GM12891 (cell line): ENCODE data around the gene RIC8A.

Source experiments
- DNase-seq: peaks from one replicate; pipeline ENCODE4 v3.0.0; 2011; ENCODE audit warnings: low spot score; ENCODE audit not compliant: insufficient read length
- FAIRE-seq: peaks from 2 replicates; lab custom pipeline; 2011; peaks lifted over from hg19 to GRCh38; lab: Jason Lieb, UNC
- PAX5 ChIP-seq: IDR thresholded peaks from 2 replicates; pipeline ENCODE4 v1.6.1; 2011; ENCODE audit warnings: low read length, moderate library complexity, mild to moderate bottlenecking; ENCODE audit not compliant: insufficient read depth, severe bottlenecking
- POLR2A ChIP-seq: IDR thresholded peaks from 2 replicates; pipeline ENCODE4 v1.6.1; 2011; ENCODE audit warnings: low read depth, low read length, control low read depth
- POLR2AphosphoS5 ChIP-seq: IDR thresholded peaks from 2 replicates; pipeline ENCODE4 v1.6.1; 2011; ENCODE audit warnings: low read depth, low read length, control low read depth
- POU2F2 ChIP-seq: IDR thresholded peaks from 2 replicates; pipeline ENCODE4 v1.6.1; 2011; ENCODE audit warnings: low read depth, mild to moderate bottlenecking, control low read depth, low read length, moderate library complexity
- SPI1 ChIP-seq: IDR thresholded peaks from 2 replicates; pipeline ENCODE4 v1.6.1; 2011; ENCODE audit warnings: low read depth, low read length, control low read depth
- TAF1 ChIP-seq: IDR thresholded peaks from 2 replicates; pipeline ENCODE4 v1.6.1; 2011; ENCODE audit warnings: low read depth, low read length, control low read depth

Gene RIC8A

DNA sequence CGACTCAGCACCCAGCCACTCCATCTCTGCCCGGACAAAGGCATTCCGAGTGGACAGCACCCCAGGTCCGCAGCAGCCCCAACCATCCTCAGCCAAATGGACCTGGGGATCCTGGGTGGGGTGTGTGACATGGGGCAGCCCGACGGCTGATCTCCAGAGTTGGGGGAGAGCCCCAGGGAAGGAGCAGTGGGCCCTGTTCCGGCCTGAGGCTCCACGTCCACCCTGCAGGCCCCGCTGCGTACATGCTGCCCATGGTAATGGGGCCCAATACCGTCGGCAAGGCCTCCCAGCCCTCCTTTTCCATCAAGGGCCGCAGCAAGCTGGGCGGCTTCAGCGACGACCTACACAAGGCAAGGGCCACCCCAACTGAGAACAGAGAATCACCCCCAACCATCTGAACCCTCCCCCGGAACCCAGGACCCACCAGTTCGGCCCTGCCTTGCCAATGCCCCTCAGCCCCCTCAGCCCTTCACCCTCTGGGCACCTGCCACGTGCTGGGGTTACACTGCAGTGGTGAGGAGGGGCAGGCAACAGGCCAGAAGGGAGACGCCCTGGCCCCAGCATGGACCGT is 9.2 kb upstream of the RIC8A start:
- TF ChIP-seq PAX5 (no peak), POLR2A (no peak), POU2F2 (no peak), TAF1 (no peak), POLR2AphosphoS5 (no peak), SPI1 (no peak)
- DNase-seq (no peak), FAIRE-seq (no peak)

DNA sequence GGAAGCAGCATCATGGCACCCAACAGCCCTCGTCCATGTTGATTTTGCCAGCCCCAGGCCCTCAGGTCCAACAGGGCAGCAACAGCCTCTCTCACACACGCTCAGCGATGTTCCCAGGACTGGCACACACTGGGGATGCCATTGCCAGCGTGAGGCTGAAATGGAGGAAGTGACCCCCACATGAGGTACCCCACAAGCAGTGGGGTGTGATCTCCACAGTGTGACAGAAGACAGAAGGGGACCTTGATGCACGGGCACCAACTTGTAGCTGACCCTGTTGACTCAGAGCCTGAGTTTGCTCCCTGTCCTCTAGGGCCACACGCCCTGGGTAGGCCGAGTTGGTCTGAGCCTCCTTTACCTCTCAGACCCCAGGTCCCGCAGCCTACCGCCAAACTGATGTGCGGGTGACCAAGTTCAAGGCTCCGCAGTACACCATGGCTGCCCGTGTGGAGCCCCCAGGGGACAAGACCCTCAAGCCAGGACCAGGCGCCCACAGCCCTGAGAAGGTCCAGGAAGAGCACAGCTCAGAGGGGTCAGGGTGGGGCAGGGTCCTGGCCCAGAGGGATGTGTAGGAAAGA is 8.4 kb upstream of the RIC8A start:
- FAIRE-seq (no peak), DNase-seq (no peak)
- TF ChIP-seq POLR2A (no peak), POU2F2 (no peak), SPI1 (no peak), TAF1 (no peak), POLR2AphosphoS5 (no peak), PAX5 (no peak)

- DNase-seq: no peak
- FAIRE-seq: no peak
- no peak for TF ChIP-seq TAF1
- TF ChIP-seq POU2F2: no peak
- TF ChIP-seq POLR2AphosphoS5: 0 out of 2 replicates have a peak, but pooled peaks have one; percentile 4
Observed at GRCh38 chr11:199782-200181, 7.7 kb upstream of the RIC8A start.

DNA sequence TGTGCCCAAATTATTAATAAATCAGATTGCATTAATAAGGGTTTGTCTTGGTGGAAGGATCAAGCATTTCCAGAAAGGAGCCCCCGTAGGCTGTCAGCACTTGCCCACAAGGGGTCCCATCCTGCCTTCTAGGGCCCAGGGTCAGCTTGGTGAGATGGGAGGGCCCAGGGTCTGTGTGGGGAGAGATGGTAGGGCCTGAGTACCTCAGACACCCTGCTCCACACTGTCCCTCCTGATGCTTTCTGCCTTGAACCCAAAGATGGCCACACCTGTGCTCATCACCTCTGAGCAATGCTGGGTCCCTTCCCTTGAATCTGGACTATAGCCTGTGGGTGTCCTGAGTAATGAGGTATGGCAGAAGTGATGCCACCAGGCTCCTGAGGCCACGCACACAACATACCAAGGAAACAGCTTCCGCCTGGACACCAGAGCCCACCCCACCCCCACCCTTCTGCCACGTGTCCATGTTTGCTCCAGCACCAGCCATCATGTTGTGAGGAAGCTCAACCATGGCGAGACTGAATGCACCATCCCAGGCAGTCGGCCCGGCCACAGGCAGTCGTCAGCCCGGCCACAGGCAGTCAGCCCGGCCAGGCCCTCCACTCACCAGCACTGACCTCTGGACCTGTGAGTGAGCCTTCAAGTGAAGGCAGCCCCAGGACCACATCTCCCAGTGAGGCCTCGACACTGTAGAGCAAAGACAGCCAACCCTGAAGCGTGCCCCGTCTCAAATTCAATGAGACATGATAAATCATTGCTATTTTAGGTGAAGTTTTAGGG is 7.1 kb upstream of the RIC8A start:
- FAIRE-seq (no peak), DNase-seq (no peak)
- 0 out of 2 replicates have a peak, but pooled peaks have one; percentile 20 for TF ChIP-seq POLR2AphosphoS5
- no peak for TF ChIP-seq TAF1

GRCh38 chr11:201966-202365 is 5.5 kb upstream of the RIC8A start:
- TF ChIP-seq SPI1 (no peak), PAX5 (no peak), POLR2A (no peak), TAF1 (no peak), POLR2AphosphoS5 (no peak), POU2F2 (no peak)
- FAIRE-seq (no peak), DNase-seq (no peak)

GRCh38 chr11:202490-202889 is 5.0 kb upstream of the RIC8A start:
- no peak for DNase-seq
- no peak for FAIRE-seq
- TF ChIP-seq POLR2AphosphoS5 (no peak; the same call in 1 of the 2 replicates), PAX5 (no peak), POU2F2 (no peak), POLR2A (peak; percentile 17; the same call in 1 of the 2 replicates), TAF1 (no peak)

DNA sequence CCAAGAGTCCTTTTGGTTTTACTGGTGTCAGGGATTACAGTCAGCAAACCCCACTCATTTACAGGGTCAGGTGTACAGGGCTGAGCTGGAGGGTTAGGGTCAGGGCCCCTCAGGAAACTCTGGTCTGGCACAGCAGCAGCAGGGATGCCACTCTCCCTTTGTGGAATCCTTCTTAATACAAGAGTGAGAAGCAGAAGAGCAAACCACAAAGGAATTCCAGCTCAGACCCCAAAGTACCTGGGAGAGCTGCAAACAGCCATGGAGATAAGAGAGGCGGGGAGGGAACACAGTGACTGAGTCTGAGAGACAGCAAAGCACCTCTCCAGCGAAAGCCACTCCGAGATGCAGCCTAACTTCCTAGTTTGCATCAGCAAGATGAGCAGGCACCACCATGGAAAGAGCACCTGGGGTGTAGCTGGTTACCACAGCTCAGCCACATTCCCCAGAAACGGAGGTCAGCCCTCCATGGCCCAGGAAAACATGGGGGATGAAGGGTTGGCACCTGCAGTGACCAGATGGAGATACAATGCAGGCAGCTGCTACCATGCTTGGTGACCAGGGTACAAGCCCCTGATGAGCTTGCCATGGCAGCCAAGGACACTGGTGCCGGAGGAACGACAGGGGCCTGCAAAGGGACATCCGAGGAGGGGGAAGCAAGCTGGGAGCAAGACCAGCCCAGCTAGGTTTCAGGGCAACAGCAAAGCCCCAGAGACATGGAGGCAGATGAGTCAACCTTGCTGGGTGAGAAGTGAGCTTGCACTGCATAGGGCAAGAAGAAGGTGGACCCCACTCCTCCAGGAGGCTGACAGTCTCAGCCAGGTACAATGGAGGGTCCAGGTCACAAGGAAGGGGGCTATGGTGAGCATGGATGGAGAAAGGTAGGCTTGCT is 4.2 kb upstream of the RIC8A start:
- FAIRE-seq (no peak), DNase-seq (no peak)
- TF ChIP-seq PAX5: no peak
- TF ChIP-seq POLR2AphosphoS5: peak; percentile 17; the same call in 1 of the 2 replicates
- no peak for TF ChIP-seq SPI1
- TF ChIP-seq TAF1: no peak
- TF ChIP-seq POU2F2: no peak

- no peak for DNase-seq
- FAIRE-seq: no peak
- TF ChIP-seq POLR2A: no peak
- TF ChIP-seq SPI1: no peak
- TF ChIP-seq TAF1: no peak
- TF ChIP-seq PAX5: no peak
- TF ChIP-seq POU2F2: no peak
- TF ChIP-seq POLR2AphosphoS5: no peak
Observed at GRCh38 chr11:203945-204586, 3.4 kb upstream of the RIC8A start.

DNA sequence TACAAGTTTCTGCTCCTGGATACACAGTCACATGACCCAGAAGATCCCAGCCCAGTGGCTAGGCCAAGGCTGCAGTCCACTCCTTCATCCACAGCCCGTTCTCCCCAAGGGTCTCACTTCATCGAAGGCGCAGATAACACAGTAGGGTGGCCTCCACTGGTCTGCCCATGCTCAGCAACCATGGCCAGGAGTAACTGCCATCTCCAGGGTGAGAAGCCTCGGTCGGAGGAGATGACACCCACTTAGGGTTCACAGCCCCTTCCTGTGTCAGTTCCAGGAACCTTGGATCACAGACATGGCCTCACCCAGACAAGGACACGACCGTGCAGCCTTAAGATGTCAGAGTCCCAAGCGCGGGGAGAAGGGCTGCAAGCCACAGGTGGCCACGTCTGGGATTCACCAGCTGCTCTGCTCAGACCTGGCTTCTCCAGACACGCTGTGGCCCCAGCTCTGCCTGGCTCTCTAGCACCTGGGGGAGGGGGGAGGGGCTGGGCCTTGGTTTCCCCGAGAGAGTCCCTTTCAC is 2.9 kb upstream of the RIC8A start:
- FAIRE-seq (no peak), DNase-seq (no peak)
- TF ChIP-seq SPI1: no peak
- TF ChIP-seq PAX5: no peak
- TF ChIP-seq POLR2A: 0 out of 2 replicates have a peak, but pooled peaks have one; percentile 11
- no peak for TF ChIP-seq POLR2AphosphoS5
- TF ChIP-seq TAF1: no peak
